Upper lobe of left lung (tissue), 6 donors: ENCODE results near the gene CUTA. TPM values are rescaled to one million over a fixed set of nuclear protein-coding genes. Genes with fewer than 3 reads are reported as not detected.

Experiments
- ATAC-seq, 2 donors: fragments of 200-7000 bp; cut with Tn5 transposase; one replicate each; pipeline ENCODE4 v1.9.1; 2022; ENCODE audit warnings: mild to moderate bottlenecking in 2 of 2, moderate library complexity in 2 of 2; ENCODE audit not compliant: low FRiP score in 2 of 2
- DNase-seq, 2 donors: peaks; one replicate each; pipeline ENCODE4 v3.0.0-alpha.2; 2019 to 2020
- H3K27ac ChIP-seq, 4 donors: fragments of 200-600 bp; sonication (generic); one replicate each; pipeline ENCODE4 v1.5.1; 2016 to 2019
- H3K27me3 ChIP-seq, 4 donors: fragments of 200-600 bp; sonication (generic); one replicate each; pipeline ENCODE4 v1.5.1; 2017 to 2019
- H3K36me3 ChIP-seq, 4 donors: fragments of 200-600 bp; sonication (generic); one replicate each; pipeline ENCODE4 v1.5.1; 2016 to 2019
- H3K4me1 ChIP-seq, 4 donors: fragments of 200-600 bp; sonication (generic); one replicate each; pipeline ENCODE4 v1.5.1; 2018 to 2019
- H3K4me3 ChIP-seq, 4 donors: fragments of 200-600 bp; sonication (generic); one replicate each; pipeline ENCODE4 v1.5.1; 2017 to 2019; ENCODE audit warnings: mild to moderate bottlenecking in 2 of 4, moderate library complexity in 1 of 4
- H3K9me3 ChIP-seq, 4 donors: fragments of 200-600 bp; sonication (generic); one replicate each; pipeline ENCODE4 v1.5.1; 2018 to 2019
- CTCF ChIP-seq, 6 experiments: fragments of 450-650 bp in 4 of 6; fragments of 200-600 bp in 2 of 6; sonication (generic) in 2 of 6; IDR thresholded peaks; one replicate each; pipeline ENCODE4 v1.5.1; 2016 to 2019; ENCODE audit warnings: antibody characterized with exemption in 6 of 6
- EP300 ChIP-seq, 4 donors: sonication (generic); formaldehyde crosslinking; IDR thresholded peaks; one replicate each; pipeline ENCODE4 v1.5.1; 2017; ENCODE audit warnings: antibody characterized with exemption in 4 of 4, control low read depth in 2 of 4
- POLR2A ChIP-seq, 4 donors: fragments of 450-650 bp; IDR thresholded peaks; one replicate each; pipeline ENCODE4 v1.5.1; 2016 to 2017; ENCODE audit warnings: antibody characterized with exemption in 4 of 4, mild to moderate bottlenecking in 2 of 4
- POLR2AphosphoS5 ChIP-seq, 2 donors: sonication (generic); formaldehyde crosslinking; IDR thresholded peaks; one replicate each; pipeline ENCODE4 v1.5.1; 2017; ENCODE audit warnings: antibody characterized with exemption in 2 of 2
- WGBS, 2 donors: methylation state at CpG; one replicate each; pipeline ENCODE4 v1.1.5; 2017 to 2018; 5-methylcytosine and 5-hydroxymethylcytosine counted together
- total RNA-seq, 6 donors: library from RNA; depleted of rRNA in 4 of 6; stranded (reverse); fragments of >200 nt in 4 of 6; gene quantifications; one replicate each; pipeline versions ENCODE4 v1.1.0 to v1.2.1, GENCODE V29; 2016 to 2021
- donor health status: DM: no; HTN: no; CAD: no; lungs with moderate emphysema.
- donor health status: DM: no; HTN: yes; CAD: no; lungs with severe emphysema.

Gene CUTA
- total RNA-seq, 6 donors from 2014 or later = 53.4 to 171 (median 112) TPM

DNA sequence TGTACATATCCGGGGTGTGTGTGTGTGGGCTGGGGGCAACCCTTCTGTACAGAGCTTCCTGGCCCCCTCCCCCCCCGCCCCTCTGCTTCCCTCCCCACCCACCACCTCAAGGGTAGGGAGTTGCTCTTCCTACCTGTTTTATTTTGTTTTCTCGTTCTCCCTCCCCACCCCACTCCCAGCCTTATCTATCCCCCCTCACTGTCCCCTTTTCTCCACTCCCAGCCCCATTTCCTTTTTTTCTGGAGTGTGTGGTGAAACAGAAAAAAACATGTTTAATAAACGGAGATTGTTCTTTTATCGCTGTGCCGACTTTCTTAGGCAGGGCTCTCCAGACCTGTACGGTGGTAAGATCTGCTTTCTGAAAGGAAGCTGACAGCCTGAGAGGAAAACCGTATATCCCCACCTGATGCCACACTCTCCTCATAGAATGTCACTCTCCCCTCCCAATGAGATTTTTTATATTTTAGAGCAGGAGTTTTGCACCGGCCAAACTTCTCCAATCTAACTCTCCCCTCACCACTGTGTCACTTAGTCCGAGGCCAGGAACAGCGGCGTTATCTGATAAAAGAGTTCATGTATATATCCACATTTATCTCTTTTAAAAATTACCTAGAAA is 35.6 kb upstream of the CUTA start:
- H3K9me3 ChIP-seq = no peaks in the 10 kb centered on the region
- peak overlapping the region; percentile 70 to 91 (median 81) for H3K27ac ChIP-seq
- TF ChIP-seq POLR2A (IDR thresholded peaks at IDR 0.05) (no peak), CTCF (IDR thresholded peaks at IDR 0.05) (no peak), POLR2AphosphoS5 (IDR thresholded peaks at IDR 0.05) (no peak), EP300 (IDR thresholded peaks at IDR 0.05) (no peak)
- H3K36me3 ChIP-seq = peaks cover 0 to 17% (median 2%) of the 10 kb centered on the region in 4 donors
- H3K4me1 ChIP-seq = peaks cover 17 to 31% (median 21%) of the 10 kb centered on the region in 4 donors
- peak overlapping the region; percentile 74 to 90 (median 80) for H3K4me3 ChIP-seq
- H3K27me3 ChIP-seq = no peaks in the 10 kb centered on the region
- ATAC-seq (no peak), DNase-seq (no peak)
- 1% methylated on average over 12 of the region's 12 CpGs for WGBS, 2 donors

DNA sequence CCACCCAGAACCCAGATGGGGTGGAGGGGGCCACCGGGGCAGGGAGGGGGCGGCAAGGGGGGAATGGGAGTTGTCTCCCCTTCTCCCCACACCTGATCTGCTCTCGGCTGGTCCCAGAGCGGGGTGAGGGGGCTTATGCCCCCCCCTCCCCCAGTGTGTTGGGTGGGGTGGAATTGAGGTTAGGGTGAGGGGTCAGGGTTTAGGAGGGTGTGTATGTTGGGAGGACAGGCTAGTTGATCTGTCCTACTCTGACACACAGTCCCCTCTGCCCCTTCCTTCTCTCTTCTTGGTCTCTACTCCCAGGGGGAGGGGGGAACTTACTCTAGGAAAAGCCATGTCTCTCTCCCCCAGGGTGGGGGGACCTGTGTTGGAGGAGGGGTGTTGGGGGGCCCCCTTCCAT is 34.6 kb upstream of the CUTA start:
- no peak for ATAC-seq

GRCh38 chr6:33451606-33452005 is 33.7 kb upstream of the CUTA start:
- Histone ChIP-seq H3K27ac (peak overlapping the region in 1 of 4 donors; percentile 18), H3K36me3 (peaks cover 0 to 36% (median 4%) of the 10 kb centered on the region in 4 donors), H3K4me3 (no peak overlapping the region), H3K27me3 (no peaks in the 10 kb centered on the region), H3K9me3 (no peaks in the 10 kb centered on the region), H3K4me1 (peaks cover 17 to 31% (median 21%) of the 10 kb centered on the region in 4 donors)
- WGBS, 2 donors = 93 to 97% methylated on average over 15 of the region's 15 CpGs
- no peak for ATAC-seq
- no peak for TF ChIP-seq POLR2AphosphoS5 (IDR thresholded peaks at IDR 0.05)
- no peak for TF ChIP-seq CTCF (IDR thresholded peaks at IDR 0.05)
- TF ChIP-seq POLR2A (IDR thresholded peaks at IDR 0.05) = no peak
- TF ChIP-seq EP300 (IDR thresholded peaks at IDR 0.05) = no peak
- no peak for DNase-seq

More for the DNA sequence above, 34.6 kb upstream of the CUTA start:
- TF ChIP-seq POLR2A (IDR thresholded peaks at IDR 0.05) = no peak
- TF ChIP-seq POLR2AphosphoS5 (IDR thresholded peaks at IDR 0.05) = no peak
- no peak for TF ChIP-seq EP300 (IDR thresholded peaks at IDR 0.05)
- TF ChIP-seq CTCF (IDR thresholded peaks at IDR 0.05) = no peak
- peak overlapping the region in 1 of 4 donors; percentile 49 for H3K27ac ChIP-seq
- no peak overlapping the region for H3K4me3 ChIP-seq
- peaks cover 17 to 31% (median 21%) of the 10 kb centered on the region in 4 donors for H3K4me1 ChIP-seq
- no peak for DNase-seq
- no peaks in the 10 kb centered on the region for H3K27me3 ChIP-seq
- H3K9me3 ChIP-seq = no peaks in the 10 kb centered on the region
- H3K36me3 ChIP-seq = peaks cover 0 to 27% (median 2%) of the 10 kb centered on the region in 4 donors
- 86% methylated on average over 4 of the region's 4 CpGs; no CpG with 5 or more reads in 1 of the 2 donors for WGBS, 2 donors

GRCh38 chr6:33450434-33450833 is 32.5 kb upstream of the CUTA start:
- no peak overlapping the region for H3K4me3 ChIP-seq
- WGBS, 2 donors = 59 to 66% methylated on average over 3 of the region's 3 CpGs
- H3K27me3 ChIP-seq = no peaks in the 10 kb centered on the region
- H3K4me1 ChIP-seq = peaks cover 17 to 25% (median 20%) of the 10 kb centered on the region in 4 donors
- DNase-seq = no peak
- H3K36me3 ChIP-seq = peaks cover 0 to 36% (median 6%) of the 10 kb centered on the region in 4 donors
- no peak for ATAC-seq
- peak overlapping the region in 2 of 4 donors; percentile 4 to 18 for H3K27ac ChIP-seq
- TF ChIP-seq EP300 (IDR thresholded peaks at IDR 0.05) = no peak
- no peak for TF ChIP-seq POLR2AphosphoS5 (IDR thresholded peaks at IDR 0.05)
- TF ChIP-seq CTCF (IDR thresholded peaks at IDR 0.05) = no peak
- no peak for TF ChIP-seq POLR2A (IDR thresholded peaks at IDR 0.05)
- no peaks in the 10 kb centered on the region for H3K9me3 ChIP-seq
